Neural progenitor cell (in vitro differentiated cells): ENCODE measurements around the gene PLVAP. TPM values are rescaled to one million over a fixed set of nuclear protein-coding genes. Genes with fewer than 3 reads are reported as not detected.

Source experiments
- DNase-seq: peaks from one replicate; pipeline ENCODE4 v3.0.0-alpha.2; 2016; ENCODE audit warnings: low spot score
- H2AFZ ChIP-seq: fragments of 200-600 bp; sonication (generic); replicated peaks from 2 replicates; pipeline ENCODE4 v1.6.1; 2016; ENCODE audit warnings: antibody characterized with exemption
- H3F3A ChIP-seq: fragments of 200-600 bp; sonication (generic); 2 replicates; pipeline ENCODE4 v1.6.1; 2016; ENCODE audit warnings: antibody characterized with exemption, low read depth
- H3K27ac ChIP-seq: fragments of 200-600 bp; sonication (generic); 2 replicates; pipeline ENCODE4 v1.5.1; 2016; ENCODE audit warnings: mild to moderate bottlenecking
- H3K27me3 ChIP-seq: fragments of 200-600 bp; sonication (generic); 2 replicates; pipeline ENCODE4 v1.6.1; 2016; ENCODE audit warnings: mild to moderate bottlenecking, moderate library complexity
- H3K36me3 ChIP-seq: fragments of 200-600 bp; sonication (generic); 2 replicates; pipeline ENCODE4 v1.5.1; 2016
- H3K4me1 ChIP-seq: fragments of 200-600 bp; sonication (generic); 2 replicates; pipeline ENCODE4 v1.6.1; 2016; ENCODE audit warnings: mixed run types
- H3K4me2 ChIP-seq: fragments of 200-600 bp; sonication (generic); 2 replicates; pipeline ENCODE4 v1.6.1; 2016
- H3K4me3 ChIP-seq: fragments of 200-600 bp; sonication (generic); 2 replicates; pipeline ENCODE4 v1.5.1; 2016
- H3K79me2 ChIP-seq: fragments of 200-600 bp; sonication (generic); 2 replicates; pipeline ENCODE4 v1.6.1; 2016; ENCODE audit warnings: low read depth
- H3K9ac ChIP-seq: fragments of 200-600 bp; sonication (generic); 2 replicates; pipeline ENCODE4 v1.6.1; 2016
- H3K9me3 ChIP-seq: fragments of 200-600 bp; sonication (generic); 2 replicates; pipeline ENCODE4 v1.5.1; 2016; ENCODE audit warnings: low read depth
- H4K20me1 ChIP-seq: fragments of 200-600 bp; sonication (generic); 2 replicates; pipeline ENCODE4 v1.6.1; 2016; ENCODE audit warnings: low read depth
- H3K27ac Mint-ChIP-seq: 3 replicates; pipeline ENCODE4 v1.8.0; 2021; ENCODE audit warnings: mixed read lengths
- H3K27me3 Mint-ChIP-seq: 2 replicates; pipeline ENCODE4 v1.8.0; 2022; ENCODE audit warnings: low read depth, mild to moderate bottlenecking, inconsistent platforms, moderate library complexity, mixed read lengths; ENCODE audit not compliant: insufficient read depth
- H3K36me3 Mint-ChIP-seq: 3 replicates; pipeline ENCODE4 v1.8.0; 2021; ENCODE audit warnings: mixed read lengths
- H3K4me1 Mint-ChIP-seq: 3 replicates; pipeline ENCODE4 v1.8.0; 2021; ENCODE audit warnings: mixed read lengths
- H3K4me3 Mint-ChIP-seq: 3 replicates; pipeline ENCODE4 v1.8.0; 2021; ENCODE audit warnings: mild to moderate bottlenecking, moderate library complexity, mixed read lengths
- H3K9me3 Mint-ChIP-seq: 3 replicates; pipeline ENCODE4 v1.8.0; 2020; ENCODE audit warnings: mixed read lengths
- EZH2 ChIP-seq: fragments of 200-600 bp; sonication (generic); IDR thresholded peaks from 2 replicates; pipeline ENCODE4 v1.6.1; 2017; ENCODE audit warnings: antibody characterized with exemption, mild to moderate bottlenecking, moderate library complexity
- EZH2phosphoT487 ChIP-seq: fragments of 200-600 bp; sonication (generic); IDR thresholded peaks from 2 replicates; pipeline ENCODE4 v1.6.1; 2017; ENCODE audit warnings: antibody characterized with exemption
- total RNA-seq: library from RNA; depleted of rRNA; stranded (reverse); fragments of >200 nt; gene quantifications from 2 replicates; pipeline ENCODE4 v1.2.3, GENCODE V29; 2015; ENCODE audit warnings: low replicate concordance
- TF ChIP-seq, protein P1 (sequence below): fragments of 200-600 bp; sonication (generic); IDR thresholded peaks from 2 replicates; pipeline ENCODE4 v1.5.1; 2017; ENCODE audit warnings: antibody characterized with exemption, mild to moderate bottlenecking

The PLVAP gene
- total RNA-seq, 1 donor from 2014 or later: 0.11 TPM

DNA sequence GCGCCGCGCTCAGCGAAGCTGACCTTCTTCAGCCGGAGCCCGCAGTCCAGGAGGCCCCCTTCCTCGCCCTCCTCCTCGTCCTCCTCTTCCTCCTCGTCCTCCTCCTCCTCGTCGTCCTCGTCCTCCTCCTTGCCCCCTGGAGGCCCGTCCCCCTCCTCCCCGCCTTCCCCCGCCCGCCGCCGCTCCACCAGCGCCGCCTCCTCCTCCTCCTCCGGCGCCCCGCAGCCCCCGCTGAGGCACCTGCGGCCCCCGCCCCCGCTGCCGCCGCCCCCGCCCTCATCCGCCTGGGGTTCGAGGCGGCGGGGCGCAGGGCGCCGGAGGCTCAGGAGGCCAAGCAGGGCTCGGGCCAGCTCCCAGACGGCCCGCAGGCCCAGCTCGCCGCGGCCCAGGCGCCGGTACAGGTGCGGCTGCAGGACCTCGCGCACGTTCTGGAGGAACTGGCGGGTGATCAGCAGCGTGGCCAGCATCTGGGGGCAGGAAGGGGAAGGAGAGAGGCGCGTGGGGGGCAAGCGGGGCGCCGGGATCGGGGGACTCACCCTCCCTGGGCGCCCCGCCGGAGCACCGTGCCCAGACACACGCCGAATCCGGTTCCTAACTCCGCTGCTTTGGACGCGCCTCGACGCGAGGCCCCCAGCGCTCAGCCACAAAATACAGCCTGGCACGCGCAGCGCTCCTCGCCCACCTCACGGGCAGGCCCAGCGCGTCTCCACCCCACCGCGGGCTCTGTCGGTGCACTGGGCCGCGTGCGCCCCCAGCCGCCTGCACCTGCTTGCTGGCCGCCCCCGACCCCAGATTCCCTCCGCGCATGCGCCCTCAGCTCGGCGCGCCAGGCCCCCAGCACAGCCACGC is 48.4 kb downstream of the PLVAP start:
- Histone ChIP-seq H3K9ac (no peak overlapping the region), H3K27me3 (peaks cover 17% of the 10 kb centered on the region), H3K4me1 (peaks cover 18% of the 10 kb centered on the region), H2AFZ (no peak overlapping the region), H4K20me1 (peaks cover 11% of the 10 kb centered on the region), H3K36me3 (no peaks in the 10 kb centered on the region), H3K9me3 (no peaks in the 10 kb centered on the region), H3F3A (peaks cover 59% of the 10 kb centered on the region), H3K27ac (no peak overlapping the region), H3K4me2 (peak overlapping the region; percentile 78), H3K79me2 (peaks cover 2% of the 10 kb centered on the region), H3K4me3 (peak overlapping the region; percentile 51)
- Mint-ChIP-seq H3K4me3 (no peak overlapping the region), H3K27ac (no peak overlapping the region), H3K36me3 (peaks cover 14% of the 10 kb centered on the region), H3K9me3 (no peaks in the 10 kb centered on the region), H3K27me3 (peaks cover 7% of the 10 kb centered on the region), H3K4me1 (peaks cover 12% of the 10 kb centered on the region)
- DNase-seq: peak; percentile 60
- TF ChIP-seq EZH2 (no peak), EZH2phosphoT487 (no peak)
- TF ChIP-seq, protein P1, sequence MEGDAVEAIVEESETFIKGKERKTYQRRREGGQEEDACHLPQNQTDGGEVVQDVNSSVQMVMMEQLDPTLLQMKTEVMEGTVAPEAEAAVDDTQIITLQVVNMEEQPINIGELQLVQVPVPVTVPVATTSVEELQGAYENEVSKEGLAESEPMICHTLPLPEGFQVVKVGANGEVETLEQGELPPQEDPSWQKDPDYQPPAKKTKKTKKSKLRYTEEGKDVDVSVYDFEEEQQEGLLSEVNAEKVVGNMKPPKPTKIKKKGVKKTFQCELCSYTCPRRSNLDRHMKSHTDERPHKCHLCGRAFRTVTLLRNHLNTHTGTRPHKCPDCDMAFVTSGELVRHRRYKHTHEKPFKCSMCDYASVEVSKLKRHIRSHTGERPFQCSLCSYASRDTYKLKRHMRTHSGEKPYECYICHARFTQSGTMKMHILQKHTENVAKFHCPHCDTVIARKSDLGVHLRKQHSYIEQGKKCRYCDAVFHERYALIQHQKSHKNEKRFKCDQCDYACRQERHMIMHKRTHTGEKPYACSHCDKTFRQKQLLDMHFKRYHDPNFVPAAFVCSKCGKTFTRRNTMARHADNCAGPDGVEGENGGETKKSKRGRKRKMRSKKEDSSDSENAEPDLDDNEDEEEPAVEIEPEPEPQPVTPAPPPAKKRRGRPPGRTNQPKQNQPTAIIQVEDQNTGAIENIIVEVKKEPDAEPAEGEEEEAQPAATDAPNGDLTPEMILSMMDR: no peak

DNA sequence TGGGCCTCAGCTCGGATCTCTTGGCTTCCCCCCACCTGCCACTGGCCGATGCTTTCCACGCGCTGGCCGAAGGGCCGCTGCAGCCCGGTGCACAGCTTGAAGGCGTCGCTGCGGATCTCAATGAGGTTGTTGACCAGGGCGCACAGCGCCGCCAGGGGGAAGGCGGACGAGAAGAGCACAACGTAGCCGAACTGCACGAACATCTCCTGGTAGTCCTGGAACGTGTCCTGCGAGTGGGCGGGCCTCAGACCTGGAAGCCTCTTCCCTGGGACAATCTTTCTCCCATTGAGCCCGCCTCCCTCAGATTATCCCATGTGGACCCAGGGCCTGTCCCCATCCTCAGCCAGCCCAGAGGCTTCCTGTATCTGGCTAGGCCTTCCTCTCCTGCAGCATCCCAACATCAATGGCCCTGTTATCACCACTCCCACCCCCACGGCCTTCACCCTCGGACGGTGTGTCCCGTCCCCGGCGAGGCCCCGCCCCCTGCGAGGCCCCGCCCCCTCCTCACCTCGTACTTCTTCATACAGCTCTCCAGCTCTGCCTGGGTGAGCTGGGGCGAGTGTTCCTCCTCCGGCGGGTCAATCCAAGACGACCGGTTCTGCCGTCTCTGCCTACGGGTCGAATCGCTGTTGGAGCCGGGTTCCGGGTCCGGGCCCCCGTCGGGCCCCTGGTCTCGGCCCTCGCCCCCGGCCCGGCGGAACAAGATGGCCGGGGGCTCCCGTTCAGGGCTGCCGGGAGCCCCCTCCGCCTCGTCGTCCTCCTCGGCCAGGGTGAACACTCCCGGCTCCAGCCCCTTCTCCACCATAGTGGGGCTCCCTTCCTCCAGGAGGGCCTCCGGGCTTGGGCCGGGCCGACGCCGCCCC is 49.3 kb downstream of the PLVAP start:
- Histone ChIP-seq H3K79me2 (no peaks in the 10 kb centered on the region), H4K20me1 (peaks cover 11% of the 10 kb centered on the region), H3F3A (peaks cover 53% of the 10 kb centered on the region), H3K9ac (no peak overlapping the region), H3K27me3 (peaks cover 17% of the 10 kb centered on the region), H3K36me3 (no peaks in the 10 kb centered on the region), H3K4me2 (peak overlapping the region; percentile 78), H3K27ac (peak overlapping the region; percentile 34), H2AFZ (peak overlapping the region; percentile 53), H3K9me3 (no peaks in the 10 kb centered on the region), H3K4me1 (peaks cover 18% of the 10 kb centered on the region), H3K4me3 (peak overlapping the region; percentile 51)
- TF ChIP-seq EZH2phosphoT487: peak; percentile 41
- TF ChIP-seq, protein P1: peak; percentile 69
- TF ChIP-seq EZH2: no peak
- peak overlapping the region; percentile 79 for H3K4me3 Mint-ChIP-seq
- peak; percentile 96 for DNase-seq
- H3K27ac Mint-ChIP-seq: no peak overlapping the region
- peaks cover 14% of the 10 kb centered on the region for H3K36me3 Mint-ChIP-seq
- no peaks in the 10 kb centered on the region for H3K9me3 Mint-ChIP-seq
- peaks cover 7% of the 10 kb centered on the region for H3K27me3 Mint-ChIP-seq
- H3K4me1 Mint-ChIP-seq: peaks cover 12% of the 10 kb centered on the region

DNA sequence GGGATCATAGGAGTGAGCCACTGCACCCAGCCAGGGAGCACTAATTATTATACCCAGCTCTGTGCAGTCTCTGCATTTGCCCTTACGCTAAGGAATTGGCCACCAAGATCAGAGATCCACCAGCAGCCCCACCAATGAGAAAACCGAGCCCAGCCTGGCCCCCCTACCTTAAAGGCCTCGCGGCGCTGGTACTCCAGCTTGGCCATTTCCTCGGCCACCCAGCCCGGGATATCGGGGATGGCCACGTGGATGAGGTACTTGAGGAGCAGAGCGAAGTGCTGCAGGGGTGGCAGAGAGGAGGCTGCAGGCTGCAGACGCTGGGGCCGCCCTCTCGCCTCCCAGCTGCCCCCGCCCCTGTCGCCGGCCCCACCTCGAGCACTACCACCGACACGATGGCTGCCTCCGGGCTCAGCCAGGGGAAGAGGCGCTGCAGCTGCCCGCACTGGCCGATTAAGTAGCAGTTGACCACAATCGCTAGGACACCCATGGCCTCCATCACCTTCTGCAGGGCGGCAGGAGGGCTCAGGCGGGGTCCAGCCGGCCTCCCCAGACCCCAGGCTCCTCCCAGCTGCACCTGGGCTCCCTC is 50.0 kb downstream of the PLVAP start:
- H3K27me3 ChIP-seq: peaks cover 17% of the 10 kb centered on the region
- peaks cover 6% of the 10 kb centered on the region for H4K20me1 ChIP-seq
- no peak overlapping the region for H3K27ac Mint-ChIP-seq
- H2AFZ ChIP-seq: no peak overlapping the region
- peaks cover 8% of the 10 kb centered on the region for H3K4me1 Mint-ChIP-seq
- H3K4me3 ChIP-seq: peak overlapping the region; percentile 51
- no peaks in the 10 kb centered on the region for H3K36me3 ChIP-seq
- H3K27me3 Mint-ChIP-seq: no peaks in the 10 kb centered on the region
- peaks cover 18% of the 10 kb centered on the region for H3K4me1 ChIP-seq
- TF ChIP-seq, protein P1: no peak
- TF ChIP-seq EZH2phosphoT487: no peak
- TF ChIP-seq EZH2: no peak
- H3K79me2 ChIP-seq: no peaks in the 10 kb centered on the region
- peak overlapping the region; percentile 78 for H3K4me2 ChIP-seq
- no peaks in the 10 kb centered on the region for H3K9me3 Mint-ChIP-seq
- H3F3A ChIP-seq: peaks cover 51% of the 10 kb centered on the region
- peaks cover 10% of the 10 kb centered on the region for H3K36me3 Mint-ChIP-seq
- H3K9ac ChIP-seq: no peak overlapping the region
- DNase-seq: no peak
- H3K4me3 Mint-ChIP-seq: no peak overlapping the region
- no peaks in the 10 kb centered on the region for H3K9me3 ChIP-seq
- peak overlapping the region; percentile 34 for H3K27ac ChIP-seq
